Hepatocyte (in vitro differentiated cells): ENCODE data around the gene DBH.

ENCODE experiments used
- EZH2phosphoT487 ChIP-seq: fragments of 200-600 bp; sonication (generic); IDR thresholded peaks from one replicate; pipeline ENCODE4 v1.6.1; 2018; ENCODE audit warnings: antibody characterized with exemption, mild to moderate bottlenecking, low read depth, moderate library complexity; ENCODE audit not compliant: unreplicated experiment, severe bottlenecking
- TF ChIP-seq, protein P1 (sequence below): fragments of 200-600 bp; sonication (generic); IDR thresholded peaks from 2 replicates; pipeline ENCODE4 v1.5.1; 2016; ENCODE audit warnings: antibody characterized with exemption, mild to moderate bottlenecking; ENCODE audit not compliant: poor library complexity

- TF ChIP-seq, protein P1, sequence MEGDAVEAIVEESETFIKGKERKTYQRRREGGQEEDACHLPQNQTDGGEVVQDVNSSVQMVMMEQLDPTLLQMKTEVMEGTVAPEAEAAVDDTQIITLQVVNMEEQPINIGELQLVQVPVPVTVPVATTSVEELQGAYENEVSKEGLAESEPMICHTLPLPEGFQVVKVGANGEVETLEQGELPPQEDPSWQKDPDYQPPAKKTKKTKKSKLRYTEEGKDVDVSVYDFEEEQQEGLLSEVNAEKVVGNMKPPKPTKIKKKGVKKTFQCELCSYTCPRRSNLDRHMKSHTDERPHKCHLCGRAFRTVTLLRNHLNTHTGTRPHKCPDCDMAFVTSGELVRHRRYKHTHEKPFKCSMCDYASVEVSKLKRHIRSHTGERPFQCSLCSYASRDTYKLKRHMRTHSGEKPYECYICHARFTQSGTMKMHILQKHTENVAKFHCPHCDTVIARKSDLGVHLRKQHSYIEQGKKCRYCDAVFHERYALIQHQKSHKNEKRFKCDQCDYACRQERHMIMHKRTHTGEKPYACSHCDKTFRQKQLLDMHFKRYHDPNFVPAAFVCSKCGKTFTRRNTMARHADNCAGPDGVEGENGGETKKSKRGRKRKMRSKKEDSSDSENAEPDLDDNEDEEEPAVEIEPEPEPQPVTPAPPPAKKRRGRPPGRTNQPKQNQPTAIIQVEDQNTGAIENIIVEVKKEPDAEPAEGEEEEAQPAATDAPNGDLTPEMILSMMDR = no peak
- TF ChIP-seq EZH2phosphoT487 = no peak
These were observed 21.0 kb downstream of the DBH start for GRCh38 chr9:133657120-133657661.
